ENCODE results near the gene MORC1.

DNA sequence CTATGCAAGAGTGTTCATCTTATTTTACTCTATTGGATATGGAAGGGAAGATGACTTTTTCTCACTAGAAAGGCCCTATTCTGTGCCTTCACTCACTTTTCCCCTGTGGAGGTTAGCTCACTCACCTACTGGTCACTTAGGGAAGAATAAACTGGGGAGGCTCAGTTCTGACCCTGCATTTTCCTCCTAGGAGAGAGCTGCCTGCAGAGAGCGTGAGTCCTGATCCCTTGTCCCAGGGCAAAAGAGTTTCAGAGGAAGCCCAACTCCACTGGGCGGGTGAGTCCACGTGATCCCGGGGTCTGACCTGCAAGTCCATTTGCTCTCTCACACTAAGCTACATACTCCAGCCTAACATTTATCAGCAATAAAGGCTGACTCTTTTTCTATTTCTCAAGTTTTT, 8.4 kb downstream of the MORC1 start:
- TF ChIP-seq, protein P1, sequence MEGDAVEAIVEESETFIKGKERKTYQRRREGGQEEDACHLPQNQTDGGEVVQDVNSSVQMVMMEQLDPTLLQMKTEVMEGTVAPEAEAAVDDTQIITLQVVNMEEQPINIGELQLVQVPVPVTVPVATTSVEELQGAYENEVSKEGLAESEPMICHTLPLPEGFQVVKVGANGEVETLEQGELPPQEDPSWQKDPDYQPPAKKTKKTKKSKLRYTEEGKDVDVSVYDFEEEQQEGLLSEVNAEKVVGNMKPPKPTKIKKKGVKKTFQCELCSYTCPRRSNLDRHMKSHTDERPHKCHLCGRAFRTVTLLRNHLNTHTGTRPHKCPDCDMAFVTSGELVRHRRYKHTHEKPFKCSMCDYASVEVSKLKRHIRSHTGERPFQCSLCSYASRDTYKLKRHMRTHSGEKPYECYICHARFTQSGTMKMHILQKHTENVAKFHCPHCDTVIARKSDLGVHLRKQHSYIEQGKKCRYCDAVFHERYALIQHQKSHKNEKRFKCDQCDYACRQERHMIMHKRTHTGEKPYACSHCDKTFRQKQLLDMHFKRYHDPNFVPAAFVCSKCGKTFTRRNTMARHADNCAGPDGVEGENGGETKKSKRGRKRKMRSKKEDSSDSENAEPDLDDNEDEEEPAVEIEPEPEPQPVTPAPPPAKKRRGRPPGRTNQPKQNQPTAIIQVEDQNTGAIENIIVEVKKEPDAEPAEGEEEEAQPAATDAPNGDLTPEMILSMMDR (IDR thresholded peaks at IDR 0.05), result no peak
- TF ChIP-seq POLR2A (IDR thresholded peaks at IDR 0.05), result no peak

All from testis (tissue), 2 donors.